ENCODE data around the gene DIAPH2.
"Not testable (repeated sequence)": the region's sequence is repeated elsewhere in the genome, so short reads cannot be mapped to it uniquely, and the experiment has no call there.

The DIAPH2 gene

GRCh38 chrX:96703816-96704215, 19.2 kb downstream of the DIAPH2 start:
- Mint-ChIP-seq H3K4me1 (ENCODE audit: low read depth) (no peaks in the 10 kb centered on the region), H3K4me3 (no peak overlapping the region), H3K27me3 (no peaks in the 10 kb centered on the region), H3K27ac (no peak overlapping the region), H3K36me3 (ENCODE audit: low read depth) (no peaks in the 10 kb centered on the region), H3K9me3 (no peaks in the 10 kb centered on the region)

GRCh38 chrX:96704629-96705028, 20.0 kb downstream of the DIAPH2 start:
- Mint-ChIP-seq H3K4me1 (ENCODE audit: low read depth) (no peaks in the 10 kb centered on the region), H3K27me3 (no peaks in the 10 kb centered on the region), H3K9me3 (no peaks in the 10 kb centered on the region), H3K27ac (no peak overlapping the region), H3K4me3 (no peak overlapping the region), H3K36me3 (ENCODE audit: low read depth) (no peaks in the 10 kb centered on the region)

GRCh38 chrX:96705905-96706304, 21.3 kb downstream of the DIAPH2 start:
- no peak overlapping the region for H3K27ac Mint-ChIP-seq
- no peaks in the 10 kb centered on the region for H3K36me3 Mint-ChIP-seq (ENCODE audit: low read depth)
- no peak overlapping the region for H3K4me3 Mint-ChIP-seq
- H3K27me3 Mint-ChIP-seq: no peaks in the 10 kb centered on the region
- no peaks in the 10 kb centered on the region for H3K9me3 Mint-ChIP-seq
- H3K4me1 Mint-ChIP-seq (ENCODE audit: low read depth): no peaks in the 10 kb centered on the region

GRCh38 chrX:96707804-96708203, 23.2 kb downstream of the DIAPH2 start:
- H3K4me3 Mint-ChIP-seq: no peak overlapping the region
- H3K9me3 Mint-ChIP-seq: no peaks in the 10 kb centered on the region

GRCh38 chrX:96710031-96710430, 25.4 kb downstream of the DIAPH2 start:
- peaks cover 3% of the 10 kb centered on the region for H3K4me1 Mint-ChIP-seq (ENCODE audit: low read depth)

More at GRCh38 chrX:96707804-96708203, 23.2 kb downstream of the DIAPH2 start:
- H3K4me1 Mint-ChIP-seq (ENCODE audit: low read depth): peaks cover 3% of the 10 kb centered on the region
- H3K27me3 Mint-ChIP-seq: no peaks in the 10 kb centered on the region
- no peak overlapping the region for H3K27ac Mint-ChIP-seq
- H3K36me3 Mint-ChIP-seq (ENCODE audit: low read depth): no peaks in the 10 kb centered on the region

GRCh38 chrX:96713303-96713702, 28.7 kb downstream of the DIAPH2 start:
- H3K4me3 Mint-ChIP-seq: no peak overlapping the region
- peaks cover 9% of the 10 kb centered on the region for H3K4me1 Mint-ChIP-seq (ENCODE audit: low read depth)
- no peak overlapping the region for H3K27ac Mint-ChIP-seq
- H3K36me3 Mint-ChIP-seq (ENCODE audit: low read depth): no peaks in the 10 kb centered on the region
- H3K9me3 Mint-ChIP-seq: no peaks in the 10 kb centered on the region
- H3K27me3 Mint-ChIP-seq: no peaks in the 10 kb centered on the region

More at GRCh38 chrX:96710031-96710430, 25.4 kb downstream of the DIAPH2 start:
- Mint-ChIP-seq H3K27me3 (no peaks in the 10 kb centered on the region), H3K9me3 (no peaks in the 10 kb centered on the region), H3K27ac (no peak overlapping the region), H3K36me3 (ENCODE audit: low read depth) (no peaks in the 10 kb centered on the region), H3K4me3 (no peak overlapping the region)

GRCh38 chrX:96714393-96714792, 29.8 kb downstream of the DIAPH2 start:
- H3K4me3 Mint-ChIP-seq; H3K36me3 Mint-ChIP-seq (ENCODE audit: low read depth); H3K27me3 Mint-ChIP-seq; H3K27ac Mint-ChIP-seq; H3K9me3 Mint-ChIP-seq; H3K4me1 Mint-ChIP-seq (ENCODE audit: low read depth): not testable (repeated sequence)

GRCh38 chrX:96715481-96715880, 30.8 kb downstream of the DIAPH2 start:
- Mint-ChIP-seq H3K27ac (no peak overlapping the region), H3K9me3 (no peaks in the 10 kb centered on the region), H3K4me3 (no peak overlapping the region), H3K36me3 (ENCODE audit: low read depth) (no peaks in the 10 kb centered on the region), H3K27me3 (no peaks in the 10 kb centered on the region), H3K4me1 (ENCODE audit: low read depth) (peaks cover 9% of the 10 kb centered on the region)

- H3K9me3 Mint-ChIP-seq: no peaks in the 10 kb centered on the region
These were observed 34.7 kb downstream of the DIAPH2 start for GRCh38 chrX:96719161-96719875.

GRCh38 chrX:96721354-96721753, 36.7 kb downstream of the DIAPH2 start:
- no peaks in the 10 kb centered on the region for H3K27me3 Mint-ChIP-seq
- no peak overlapping the region for H3K4me3 Mint-ChIP-seq
- H3K4me1 Mint-ChIP-seq (ENCODE audit: low read depth): no peaks in the 10 kb centered on the region
- H3K27ac Mint-ChIP-seq: no peak overlapping the region
- H3K36me3 Mint-ChIP-seq (ENCODE audit: low read depth): no peaks in the 10 kb centered on the region
- no peaks in the 10 kb centered on the region for H3K9me3 Mint-ChIP-seq

More at GRCh38 chrX:96719161-96719875, 34.7 kb downstream of the DIAPH2 start:
- Mint-ChIP-seq H3K36me3 (ENCODE audit: low read depth) (no peaks in the 10 kb centered on the region), H3K27me3 (no peaks in the 10 kb centered on the region), H3K4me1 (ENCODE audit: low read depth) (peaks cover 6% of the 10 kb centered on the region), H3K4me3 (no peak overlapping the region), H3K27ac (no peak overlapping the region)

GRCh38 chrX:96722781-96723180, 38.1 kb downstream of the DIAPH2 start:
- H3K27ac Mint-ChIP-seq: no peak overlapping the region
- no peaks in the 10 kb centered on the region for H3K27me3 Mint-ChIP-seq
- no peaks in the 10 kb centered on the region for H3K4me1 Mint-ChIP-seq (ENCODE audit: low read depth)
- no peaks in the 10 kb centered on the region for H3K36me3 Mint-ChIP-seq (ENCODE audit: low read depth)
- no peak overlapping the region for H3K4me3 Mint-ChIP-seq
- H3K9me3 Mint-ChIP-seq: no peaks in the 10 kb centered on the region

GRCh38 chrX:96729053-96729452, 44.4 kb downstream of the DIAPH2 start:
- Mint-ChIP-seq H3K36me3 (ENCODE audit: low read depth) (no peaks in the 10 kb centered on the region), H3K4me3 (no peak overlapping the region), H3K4me1 (ENCODE audit: low read depth) (no peaks in the 10 kb centered on the region), H3K9me3 (no peaks in the 10 kb centered on the region), H3K27ac (no peak overlapping the region), H3K27me3 (no peaks in the 10 kb centered on the region)

GRCh38 chrX:96729868-96730643, 45.4 kb downstream of the DIAPH2 start:
- H3K4me1 Mint-ChIP-seq (ENCODE audit: low read depth): no peaks in the 10 kb centered on the region
- H3K9me3 Mint-ChIP-seq: no peaks in the 10 kb centered on the region
- no peak overlapping the region for H3K4me3 Mint-ChIP-seq
- no peak overlapping the region for H3K27ac Mint-ChIP-seq
- H3K27me3 Mint-ChIP-seq: no peaks in the 10 kb centered on the region
- H3K36me3 Mint-ChIP-seq (ENCODE audit: low read depth): no peaks in the 10 kb centered on the region

GRCh38 chrX:96731000-96731399, 46.4 kb downstream of the DIAPH2 start:
- not testable (repeated sequence) for H3K9me3 Mint-ChIP-seq; H3K36me3 Mint-ChIP-seq (ENCODE audit: low read depth); H3K27me3 Mint-ChIP-seq; H3K27ac Mint-ChIP-seq; H3K4me1 Mint-ChIP-seq (ENCODE audit: low read depth); H3K4me3 Mint-ChIP-seq

- no peaks in the 10 kb centered on the region for H3K27me3 Mint-ChIP-seq
- no peak overlapping the region for H3K4me3 Mint-ChIP-seq
- no peaks in the 10 kb centered on the region for H3K4me1 Mint-ChIP-seq (ENCODE audit: low read depth)
- H3K27ac Mint-ChIP-seq: no peak overlapping the region
- no peaks in the 10 kb centered on the region for H3K36me3 Mint-ChIP-seq (ENCODE audit: low read depth)
- H3K9me3 Mint-ChIP-seq: no peaks in the 10 kb centered on the region
These were observed 58.9 kb downstream of the DIAPH2 start for GRCh38 chrX:96743367-96744073.
